Measurements from ENCODE around the gene NOM1. TPM values are rescaled to one million over a fixed set of nuclear protein-coding genes. Genes with fewer than 3 reads are reported as not detected.

Gene NOM1
- total and polyA plus RNA-seq, 4 donors = 8.3 to 33.6 (median 16.9) TPM

DNA sequence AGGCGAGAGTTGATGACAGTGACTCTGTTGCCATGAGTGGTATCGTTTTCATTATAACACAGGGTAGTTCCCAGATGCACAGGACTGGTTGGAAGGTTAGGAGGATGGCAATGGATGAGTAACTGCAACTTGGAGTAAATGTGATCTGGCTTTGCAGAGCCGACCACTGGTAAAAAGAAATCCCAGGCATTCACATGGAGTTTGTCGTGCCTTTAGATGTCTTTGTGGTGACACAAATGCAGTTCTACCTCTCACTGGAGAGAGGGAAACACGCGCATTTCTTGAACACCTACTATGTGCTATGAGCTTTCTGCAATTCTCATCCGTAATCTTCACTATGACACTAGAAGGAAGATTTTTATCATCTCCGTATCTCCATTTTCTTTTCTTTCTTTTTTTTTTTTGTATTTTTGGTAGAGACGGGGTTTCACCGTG lies 62.6 kb downstream of the NOM1 start:
- peaks cover 30 to 78% (median 77%) of the 10 kb centered on the region in 3 donors for H3K27me3 ChIP-seq (ENCODE audit: control insufficient read depth in 3 of 3, insufficient read depth in 3 of 3, low read length in 2 of 3)
- H3K36me3 ChIP-seq (ENCODE audit: control insufficient read depth in 4 of 4, insufficient read depth in 4 of 4, low read length in 4 of 4) = no peaks in the 10 kb centered on the region
- H3K9me3 ChIP-seq (ENCODE audit: control insufficient read depth in 4 of 4, insufficient read depth in 3 of 4, low read length in 3 of 4) = peaks cover 0 to 4% (median 0%) of the 10 kb centered on the region in 4 donors
- TF ChIP-seq, protein P1, sequence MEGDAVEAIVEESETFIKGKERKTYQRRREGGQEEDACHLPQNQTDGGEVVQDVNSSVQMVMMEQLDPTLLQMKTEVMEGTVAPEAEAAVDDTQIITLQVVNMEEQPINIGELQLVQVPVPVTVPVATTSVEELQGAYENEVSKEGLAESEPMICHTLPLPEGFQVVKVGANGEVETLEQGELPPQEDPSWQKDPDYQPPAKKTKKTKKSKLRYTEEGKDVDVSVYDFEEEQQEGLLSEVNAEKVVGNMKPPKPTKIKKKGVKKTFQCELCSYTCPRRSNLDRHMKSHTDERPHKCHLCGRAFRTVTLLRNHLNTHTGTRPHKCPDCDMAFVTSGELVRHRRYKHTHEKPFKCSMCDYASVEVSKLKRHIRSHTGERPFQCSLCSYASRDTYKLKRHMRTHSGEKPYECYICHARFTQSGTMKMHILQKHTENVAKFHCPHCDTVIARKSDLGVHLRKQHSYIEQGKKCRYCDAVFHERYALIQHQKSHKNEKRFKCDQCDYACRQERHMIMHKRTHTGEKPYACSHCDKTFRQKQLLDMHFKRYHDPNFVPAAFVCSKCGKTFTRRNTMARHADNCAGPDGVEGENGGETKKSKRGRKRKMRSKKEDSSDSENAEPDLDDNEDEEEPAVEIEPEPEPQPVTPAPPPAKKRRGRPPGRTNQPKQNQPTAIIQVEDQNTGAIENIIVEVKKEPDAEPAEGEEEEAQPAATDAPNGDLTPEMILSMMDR (IDR thresholded peaks at IDR 0.05; ENCODE audit: control extremely low read depth, extremely low read depth) = no peak
- H3K9ac ChIP-seq (ENCODE audit: insufficient read depth in 1 of 2, low read length in 2 of 2) = no peak overlapping the region
- ATAC-seq (ENCODE audit: insufficient read depth, low FRiP score) (no peak), DNase-seq (no peak)
- no peak overlapping the region for H3K27ac ChIP-seq (ENCODE audit: low read depth in 1 of 2, low read length in 1 of 2)
- peaks cover 0 to 21% (median 11%) of the 10 kb centered on the region in 5 donors for H3K4me1 ChIP-seq (ENCODE audit: control insufficient read depth in 5 of 5, insufficient read depth in 5 of 5, low read length in 5 of 5)
- WGBS, 2 donors = 13 to 16% methylated on average over 10 of the region's 10 CpGs
- no peak overlapping the region for H3K4me3 ChIP-seq

DNA sequence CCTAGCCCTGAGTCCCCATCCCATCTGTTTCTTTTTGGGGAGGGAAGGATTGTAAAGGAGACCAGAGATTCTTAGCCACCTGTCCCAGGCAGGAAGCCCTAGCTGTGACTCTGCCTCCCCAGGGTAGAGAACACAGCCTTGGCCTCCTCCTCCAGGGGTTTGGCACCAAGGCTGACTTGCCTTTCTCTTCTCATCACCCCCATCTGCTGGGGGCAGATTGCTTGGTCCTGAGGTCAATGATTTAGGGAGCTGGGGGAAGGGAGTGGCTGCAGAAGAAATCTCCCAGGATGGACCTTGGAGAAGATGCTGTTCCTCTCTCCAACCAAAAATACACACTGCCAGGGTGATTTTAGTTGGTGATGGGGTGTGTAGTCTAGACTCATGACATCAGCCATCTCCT lies 63.6 kb downstream of the NOM1 start:
- H3K9ac ChIP-seq (ENCODE audit: insufficient read depth in 1 of 2, low read length in 2 of 2) = no peak overlapping the region
- H3K36me3 ChIP-seq (ENCODE audit: control insufficient read depth in 4 of 4, insufficient read depth in 4 of 4, low read length in 4 of 4) = no peaks in the 10 kb centered on the region
- H3K27me3 ChIP-seq (ENCODE audit: control insufficient read depth in 3 of 3, insufficient read depth in 3 of 3, low read length in 2 of 3) = peaks cover 36 to 77% (median 75%) of the 10 kb centered on the region in 3 donors
- H3K27ac ChIP-seq (ENCODE audit: low read depth in 1 of 2, low read length in 1 of 2) = no peak overlapping the region
- DNase-seq = no peak
- TF ChIP-seq, protein P1 (IDR thresholded peaks at IDR 0.05; ENCODE audit: control extremely low read depth, extremely low read depth) = no peak
- peaks cover 0 to 4% (median 0%) of the 10 kb centered on the region in 4 donors for H3K9me3 ChIP-seq (ENCODE audit: control insufficient read depth in 4 of 4, insufficient read depth in 3 of 4, low read length in 3 of 4)
- peaks cover 0 to 21% (median 11%) of the 10 kb centered on the region in 5 donors for H3K4me1 ChIP-seq (ENCODE audit: control insufficient read depth in 5 of 5, insufficient read depth in 5 of 5, low read length in 5 of 5)
- no peak for ATAC-seq (ENCODE audit: insufficient read depth, low FRiP score)
- H3K4me3 ChIP-seq = no peak overlapping the region

DNA sequence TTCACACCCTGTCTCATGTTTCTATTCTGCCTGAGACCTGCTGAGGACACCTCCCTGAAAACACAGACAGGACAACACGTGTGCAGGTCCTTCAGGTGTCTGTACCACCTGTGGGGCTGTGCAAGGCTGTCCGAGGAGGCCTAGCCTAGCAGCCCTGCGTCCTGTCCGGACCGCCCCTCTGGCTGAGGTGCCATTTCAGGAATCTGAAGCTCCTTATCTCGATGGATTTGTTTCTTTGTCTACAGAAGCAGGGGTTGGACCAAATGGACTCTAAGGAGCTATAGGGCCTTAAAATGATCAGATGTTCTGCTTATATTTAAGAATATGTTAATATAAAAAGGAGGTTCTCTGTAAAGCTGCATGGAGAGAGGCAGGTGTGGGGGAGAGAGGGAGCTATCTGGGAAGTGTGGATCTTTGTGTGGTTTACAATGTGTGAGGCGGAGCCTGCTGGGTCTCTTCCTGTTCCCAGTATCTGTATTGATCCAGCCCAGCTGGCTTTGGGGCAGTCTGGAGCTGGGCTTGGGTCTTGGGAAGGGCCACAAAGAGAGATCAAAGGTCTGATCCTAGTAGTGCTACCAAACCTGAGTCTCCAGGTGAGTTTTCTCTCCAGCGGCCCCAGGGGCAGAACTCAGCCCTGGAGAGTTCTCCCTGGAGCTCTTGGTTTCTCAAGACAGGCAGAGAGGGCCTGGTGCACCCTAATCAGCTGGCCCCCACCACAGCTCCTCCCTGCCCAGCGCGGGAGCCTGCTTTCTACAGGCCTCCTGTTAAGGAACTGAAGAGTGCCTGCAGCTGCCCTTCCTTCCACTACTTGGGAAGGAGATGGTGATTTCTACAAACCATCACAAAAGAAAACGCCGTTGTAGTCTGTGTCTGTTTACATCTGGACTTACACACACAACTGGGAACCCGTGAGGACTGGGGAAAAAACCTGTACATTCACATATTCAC lies 64.4 kb downstream of the NOM1 start:
- peaks cover 37 to 78% (median 76%) of the 10 kb centered on the region in 3 donors for H3K27me3 ChIP-seq (ENCODE audit: control insufficient read depth in 3 of 3, insufficient read depth in 3 of 3, low read length in 2 of 3)
- H3K36me3 ChIP-seq (ENCODE audit: control insufficient read depth in 4 of 4, insufficient read depth in 4 of 4, low read length in 4 of 4) = no peaks in the 10 kb centered on the region
- H3K4me3 ChIP-seq = no peak overlapping the region
- ATAC-seq (ENCODE audit: insufficient read depth, low FRiP score) = no peak
- H3K4me1 ChIP-seq (ENCODE audit: control insufficient read depth in 5 of 5, insufficient read depth in 5 of 5, low read length in 5 of 5) = peaks cover 0 to 20% (median 9%) of the 10 kb centered on the region in 5 donors
- TF ChIP-seq, protein P1 (IDR thresholded peaks at IDR 0.05; ENCODE audit: control extremely low read depth, extremely low read depth) = no peak
- DNase-seq = no peak
- H3K9ac ChIP-seq (ENCODE audit: insufficient read depth in 1 of 2, low read length in 2 of 2) = no peak overlapping the region
- peaks cover 0 to 4% (median 0%) of the 10 kb centered on the region in 4 donors for H3K9me3 ChIP-seq (ENCODE audit: control insufficient read depth in 4 of 4, insufficient read depth in 3 of 4, low read length in 3 of 4)
- no peak overlapping the region for H3K27ac ChIP-seq (ENCODE audit: low read depth in 1 of 2, low read length in 1 of 2)
- WGBS, 2 donors = 24 to 27% methylated on average over 13 of the region's 13 CpGs
